NCI-H1436 treated with DMSO at 0.1 percent for 48 hours (cell line): ENCODE measurements around the gene MVD.

Source experiments
- DNase-seq: peaks from one replicate; lab custom pipeline; 2025; lab: John Stamatoyannopoulos, UW

The MVD gene

GRCh38 chr16:88640498-88641247 lies 22.2 kb downstream of the MVD start:
- no peak for DNase-seq

GRCh38 chr16:88640039-88640495 lies 22.8 kb downstream of the MVD start:
- no peak for DNase-seq

- DNase-seq, result no peak
Measured at GRCh38 chr16:88639231-88640038, 23.5 kb downstream of the MVD start.

- DNase-seq, result no peak
Measured at GRCh38 chr16:88638323-88639230, 24.3 kb downstream of the MVD start, which contains the start of gene IL17C. IL17C (plus strand) TSS chr16:88638572; CDS start chr16:88638642, 70 bp downstream.

GRCh38 chr16:88636488-88637265 lies 26.2 kb downstream of the MVD start:
- DNase-seq, result no peak

- peak; percentile 50 for DNase-seq
Measured at GRCh38 chr16:88635671-88636319, 27.1 kb downstream of the MVD start.

- DNase-seq, result no peak
Measured at GRCh38 chr16:88634994-88635670, 27.8 kb downstream of the MVD start.

GRCh38 chr16:88634141-88634993 lies 28.5 kb downstream of the MVD start:
- no peak for DNase-seq

- no peak for DNase-seq
Measured at GRCh38 chr16:88633684-88634140, 29.2 kb downstream of the MVD start.

- no peak for DNase-seq
Measured at GRCh38 chr16:88632587-88632930, 30.3 kb downstream of the MVD start.

GRCh38 chr16:88631920-88632586 lies 30.8 kb downstream of the MVD start:
- DNase-seq, result no peak

GRCh38 chr16:88631384-88631783 lies 31.5 kb downstream of the MVD start:
- DNase-seq, result no peak

GRCh38 chr16:88630941-88631340 lies 31.9 kb downstream of the MVD start:
- DNase-seq, result no peak

- no peak for DNase-seq
Measured at GRCh38 chr16:88630433-88630832, 32.5 kb downstream of the MVD start.

GRCh38 chr16:88629835-88630234 lies 33.1 kb downstream of the MVD start:
- DNase-seq, result no peak

GRCh38 chr16:88628512-88628974 lies 34.3 kb downstream of the MVD start:
- DNase-seq, result no peak

- no peak for DNase-seq
Measured at GRCh38 chr16:88627531-88628411, 35.1 kb downstream of the MVD start.

- no peak for DNase-seq
Measured at GRCh38 chr16:88626646-88627045, 36.2 kb downstream of the MVD start.
